Measurements from ENCODE around the gene TMEM39A.

- no peak for TF ChIP-seq POLR2AphosphoS5 (IDR thresholded peaks at IDR 0.05; ENCODE audit: low read depth, low read length)
- no peak for TF ChIP-seq POLR2A (IDR thresholded peaks at IDR 0.05; ENCODE audit: low read depth, low read length)
These were observed 9.6 kb downstream of the TMEM39A start for GRCh38 chr3:119453822-119454221.

Data from GM12892 (cell line).